GM18861 (cell line): Measurements from ENCODE around the gene USH2A.

Experiments
- ATAC-seq: cut with Tn5 transposase; IDR thresholded peaks from one replicate; pipeline ENCODE4 v1.9.1; 2021; ENCODE audit not compliant: unreplicated experiment

The USH2A gene

GRCh38 chr1:216285052-216285451 is 138.2 kb downstream of the USH2A start:
- no peak for ATAC-seq

DNA sequence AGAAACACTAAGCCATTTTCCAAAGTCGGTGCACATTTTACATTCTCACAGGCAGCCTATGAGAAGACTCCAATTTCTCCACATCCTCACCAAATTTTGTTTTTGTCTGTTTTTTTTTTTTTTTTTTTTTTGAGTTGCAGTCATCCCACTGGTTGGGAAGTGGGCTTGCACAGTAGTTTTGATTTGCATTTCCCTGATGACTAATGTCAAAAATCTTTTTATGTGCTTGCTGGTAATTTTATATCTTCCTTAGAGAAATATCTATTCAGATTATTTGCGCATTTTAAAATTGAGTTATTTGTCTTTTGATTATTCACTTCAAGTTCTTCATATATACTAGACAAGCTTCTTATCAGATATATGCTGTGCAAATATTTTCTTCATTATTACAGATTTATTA is 141.5 kb downstream of the USH2A start:
- ATAC-seq: no peak

GRCh38 chr1:216270086-216270773 is 153.0 kb downstream of the USH2A start:
- no peak for ATAC-seq

DNA sequence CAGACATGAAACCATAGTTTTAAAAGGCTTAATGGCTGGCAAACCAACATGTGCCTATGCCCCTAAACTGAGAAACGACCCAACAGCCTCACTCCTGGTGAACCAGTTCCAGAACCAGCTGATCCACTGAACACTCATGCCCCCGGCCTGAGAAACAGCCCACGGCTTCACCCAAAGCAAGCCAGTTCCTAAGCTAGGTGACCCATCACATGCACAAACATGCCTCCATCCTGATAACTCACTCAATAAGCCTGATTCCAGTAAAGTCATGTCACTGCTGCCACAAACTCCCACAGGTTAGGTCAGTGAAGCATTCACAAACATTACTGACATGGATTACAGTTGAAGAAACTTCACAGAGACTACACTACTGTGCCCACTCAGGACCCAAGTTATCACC is 161.6 kb downstream of the USH2A start:
- ATAC-seq: no peak

- ATAC-seq: no peak
These were observed 164.4 kb downstream of the USH2A start for GRCh38 chr1:216258856-216259255.

DNA sequence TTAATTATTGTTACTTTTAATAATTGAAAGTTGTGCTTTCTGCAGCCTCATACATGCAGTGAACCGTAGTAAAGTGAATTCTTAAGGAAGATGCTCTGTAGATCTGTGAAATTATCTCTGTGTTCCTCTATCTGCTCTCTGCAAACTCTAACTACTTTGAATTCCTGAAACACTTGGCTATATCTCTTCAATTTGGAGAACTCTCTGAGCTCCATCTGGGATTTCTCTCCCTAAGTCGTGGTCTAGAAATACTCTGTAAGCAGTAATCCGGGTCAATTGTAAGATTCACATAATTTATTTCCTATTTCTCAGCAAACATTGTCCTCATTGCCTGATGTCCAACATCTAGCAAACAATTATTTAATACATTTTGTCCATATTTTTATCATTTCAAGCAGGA is 164.9 kb downstream of the USH2A start:
- ATAC-seq: no peak

DNA sequence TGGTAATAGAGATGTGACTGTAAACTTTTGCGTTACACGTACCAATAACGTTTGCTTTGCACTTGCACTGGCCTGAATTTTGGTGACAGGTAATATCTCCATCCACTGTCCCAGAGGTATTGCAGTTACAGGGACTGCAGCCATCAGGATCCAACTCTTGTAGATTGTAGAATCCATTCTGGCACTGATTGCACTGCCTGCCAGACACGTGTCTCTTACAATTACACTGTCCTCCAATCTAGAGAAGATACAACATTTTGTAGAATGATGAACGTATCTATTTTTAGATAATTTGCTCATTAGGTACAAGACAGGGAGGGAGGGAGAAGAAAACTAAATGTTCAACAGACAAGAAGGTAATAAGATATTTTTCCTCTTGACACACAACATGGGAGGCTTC is 172.4 kb downstream of the USH2A start:
- ATAC-seq: no peak

- no peak for ATAC-seq
These were observed 174.6 kb downstream of the USH2A start for GRCh38 chr1:216248628-216249027.

- ATAC-seq: no peak
These were observed 175.3 kb downstream of the USH2A start for GRCh38 chr1:216247937-216248336.

DNA sequence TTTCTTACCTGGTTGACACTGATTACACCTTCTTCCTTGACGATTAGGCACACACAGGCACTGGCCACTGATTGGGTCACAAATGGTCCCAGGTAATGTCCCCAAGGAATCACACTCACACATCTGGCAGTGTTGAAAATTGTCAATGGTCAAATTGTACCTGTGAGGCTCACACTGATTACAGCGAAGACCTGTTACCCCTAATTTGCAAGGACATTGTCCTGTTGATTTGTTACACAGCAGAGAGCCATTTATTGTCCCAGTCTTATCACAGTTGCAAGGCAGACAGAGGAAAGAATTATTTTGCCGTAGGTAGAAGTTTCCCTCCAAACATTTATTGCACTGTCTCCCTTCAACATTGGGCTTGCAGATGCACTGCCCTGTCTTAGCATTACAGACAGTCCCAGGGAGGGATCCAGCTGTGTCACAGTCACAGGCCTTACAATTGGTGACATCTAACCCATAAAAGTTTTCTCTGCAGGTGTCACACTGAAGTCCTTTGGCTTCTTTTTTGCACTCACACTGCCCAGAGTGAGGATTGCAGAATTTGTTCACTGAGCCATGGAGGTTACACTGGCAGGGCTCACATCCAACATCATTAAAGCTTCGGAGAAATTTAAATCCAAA is 176.6 kb downstream of the USH2A start:
- ATAC-seq: no peak

- ATAC-seq: no peak
These were observed 184.4 kb downstream of the USH2A start for GRCh38 chr1:216238844-216239243.

DNA sequence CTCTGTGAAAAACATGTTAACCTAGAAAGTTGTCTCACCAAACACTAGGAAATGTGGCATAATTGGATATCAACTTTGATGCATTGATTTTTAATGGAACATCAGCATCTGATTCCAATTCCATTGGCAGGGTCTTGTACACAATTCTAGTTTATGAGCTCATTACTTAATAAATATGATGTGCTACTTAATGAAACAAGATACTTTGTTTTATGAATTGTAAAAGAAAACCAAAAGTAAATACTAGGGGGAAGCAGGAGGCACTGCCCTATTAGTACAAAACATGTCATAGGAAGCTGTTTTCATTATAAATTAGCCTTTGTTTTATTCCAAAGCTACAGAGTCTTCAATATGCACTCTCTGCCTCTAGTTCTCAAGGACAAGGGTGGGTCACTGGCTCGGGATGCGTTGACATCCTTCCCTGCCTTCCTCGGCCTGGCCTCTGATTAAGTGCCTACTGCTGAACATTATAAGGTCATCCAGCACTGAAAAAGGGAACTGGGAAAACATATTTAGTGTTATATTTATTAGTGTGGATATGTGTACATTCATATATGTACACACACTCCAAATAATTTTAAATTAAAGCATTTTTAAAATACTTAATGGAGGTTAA is 185.2 kb downstream of the USH2A start:
- no peak for ATAC-seq

DNA sequence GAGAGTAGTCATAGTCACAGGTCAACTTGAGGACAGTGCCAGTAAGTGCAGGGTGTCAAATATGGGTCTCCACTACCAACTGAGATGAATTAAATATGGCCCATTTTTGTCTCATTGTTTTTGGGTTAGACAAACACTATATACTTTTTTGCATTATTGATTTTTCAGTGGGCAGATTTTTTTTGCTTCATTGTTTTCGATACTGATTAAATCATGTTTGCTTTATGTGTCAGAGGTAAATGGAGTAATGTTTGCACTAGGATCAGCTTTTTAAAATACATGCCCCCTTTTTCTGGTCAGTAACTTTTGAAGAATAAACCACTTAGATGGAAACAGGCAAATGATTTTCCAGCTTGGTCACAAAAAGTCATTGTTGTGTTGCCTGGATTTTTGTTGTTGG is 199.0 kb downstream of the USH2A start:
- ATAC-seq: no peak

DNA sequence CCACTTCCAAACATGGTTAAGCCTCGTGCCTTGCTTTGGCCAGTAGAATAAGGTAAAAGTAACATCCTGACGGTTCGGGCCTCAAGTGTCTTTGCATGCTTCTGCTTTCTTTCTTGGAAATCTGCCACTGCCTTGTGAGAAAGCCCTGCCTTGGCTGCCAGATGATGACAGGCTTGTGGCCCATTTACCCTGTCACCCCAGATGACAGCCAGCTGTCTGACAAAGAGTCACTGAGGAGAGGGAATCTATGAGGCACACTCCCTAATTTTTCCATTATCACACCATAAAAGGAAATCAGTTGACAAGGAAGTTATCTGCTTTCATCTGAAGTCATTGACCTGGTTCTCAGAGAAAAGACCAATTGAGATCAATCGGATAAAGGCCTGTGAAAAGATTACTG is 199.8 kb downstream of the USH2A start:
- ATAC-seq: no peak

GRCh38 chr1:216222288-216222687 is 201.0 kb downstream of the USH2A start:
- no peak for ATAC-seq

DNA sequence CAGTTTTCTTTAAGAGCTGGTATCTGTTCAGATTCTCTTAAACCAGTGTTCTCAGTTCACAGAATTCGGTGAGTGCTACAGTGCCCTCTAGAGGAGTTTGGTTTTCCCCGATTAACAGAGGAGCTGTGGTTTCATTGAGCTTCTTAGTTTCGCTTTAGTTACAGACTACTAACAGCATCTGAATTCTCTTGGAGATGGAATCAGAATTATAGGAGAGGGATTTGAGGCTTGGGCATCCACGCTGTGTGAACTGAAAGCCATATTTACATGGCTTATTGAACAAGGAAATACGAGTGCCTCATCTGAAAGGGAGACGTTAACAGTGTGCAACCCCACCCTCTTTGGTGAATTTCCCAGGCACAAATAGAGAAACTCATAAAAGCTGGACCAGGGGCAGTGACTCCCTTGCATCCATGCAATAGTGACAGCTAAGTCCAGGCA is 202.0 kb downstream of the USH2A start:
- peak; percentile 100 for ATAC-seq

GRCh38 chr1:216216305-216216704 is 206.9 kb downstream of the USH2A start:
- no peak for ATAC-seq

- no peak for ATAC-seq
These were observed 208.1 kb downstream of the USH2A start for GRCh38 chr1:216215169-216215568.

- no peak for ATAC-seq
These were observed 210.4 kb downstream of the USH2A start for GRCh38 chr1:216212826-216213225.

GRCh38 chr1:216210081-216210480 is 213.2 kb downstream of the USH2A start:
- ATAC-seq: no peak

DNA sequence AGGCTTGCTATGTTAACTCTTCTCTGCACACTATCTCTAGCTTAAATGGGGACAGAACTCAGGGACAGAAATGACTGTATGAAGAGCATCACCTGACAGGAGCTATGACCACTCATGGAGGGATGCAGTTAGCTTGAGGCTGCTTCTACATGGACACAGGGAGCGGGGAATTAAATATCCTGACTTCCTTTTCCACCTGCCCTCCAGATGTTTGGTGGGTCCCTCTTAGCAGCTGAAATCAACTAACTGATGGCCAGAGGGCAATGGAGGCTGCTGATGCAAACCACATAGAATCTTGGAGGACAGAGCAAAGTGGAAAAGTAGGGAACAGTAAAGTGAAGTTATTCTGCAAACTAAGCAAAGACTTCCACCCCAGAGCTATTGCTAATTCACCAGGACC is 214.1 kb downstream of the USH2A start:
- no peak for ATAC-seq

DNA sequence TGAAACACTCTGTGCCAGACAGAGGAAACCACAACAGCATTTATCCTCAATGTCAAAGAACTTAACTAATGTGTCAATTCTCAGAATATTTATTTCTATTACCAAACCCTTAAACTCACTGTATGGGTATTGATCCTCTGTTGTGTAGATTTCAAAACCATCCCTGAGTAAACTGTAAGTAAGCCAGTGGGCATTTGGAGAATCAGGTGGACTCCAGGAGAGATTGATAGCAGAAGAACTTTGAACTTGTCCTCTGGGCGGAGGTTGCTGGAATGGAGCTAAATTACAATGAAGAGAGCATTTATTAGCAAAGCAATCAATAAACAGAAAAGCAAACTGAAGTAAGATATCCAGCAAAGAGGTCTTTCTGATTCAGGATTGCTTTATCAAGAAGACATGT is 216.1 kb downstream of the USH2A start:
- ATAC-seq: no peak
